Activated T-helper 1 cell treated with anti-CD3 and anti-CD28 coated beads, Interleukin-12 subunit alpha, Interleukin-12 subunit beta, Interleukin-2, Interleukin-4 antibody, amounts not matched to agents 30 ng/mL and 10 ng/mL and 1 ng/mL, durations not matched to agents 14 hours and 24 hours and 36 hours (primary cell): ENCODE data around the gene GATAD2B. TPM values are rescaled to one million over a fixed set of nuclear protein-coding genes. Genes with fewer than 3 reads are reported as not detected.
A peak's percentile ranks its signal among the peaks of the same experiment; 100 is the strongest.

Experiments used
- DNase-seq: peaks from one replicate; pipeline ENCODE4 v3.0.0; 2021; ENCODE audit warnings: low spot score
- H3K27ac Mint-ChIP-seq: one replicate; pipeline ENCODE4 v1.8.0; 2021; ENCODE audit warnings: mild to moderate bottlenecking, mixed read lengths
- H3K27me3 Mint-ChIP-seq: one replicate; pipeline ENCODE4 v1.8.0; 2022; ENCODE audit warnings: mild to moderate bottlenecking, moderate library complexity, mixed read lengths; ENCODE audit not compliant: insufficient read depth
- H3K36me3 Mint-ChIP-seq: one replicate; pipeline ENCODE4 v1.8.0; 2021; ENCODE audit warnings: low read depth, mixed read lengths
- H3K4me1 Mint-ChIP-seq: one replicate; pipeline ENCODE4 v1.8.0; 2021; ENCODE audit warnings: low read depth, mixed read lengths
- H3K4me3 Mint-ChIP-seq: one replicate; pipeline ENCODE4 v1.8.0; 2021; ENCODE audit warnings: mild to moderate bottlenecking, moderate library complexity, mixed read lengths
- H3K9me3 Mint-ChIP-seq: one replicate; pipeline ENCODE4 v1.8.0; 2021; ENCODE audit warnings: mixed read lengths
- intact Hi-C: fragments of 100-400 bp; cut with micrococcal nuclease; formaldehyde crosslinking; loops from one replicate; pipeline ENCODE4 v1.15.1; 2024
- total RNA-seq: library from RNA; stranded (reverse); gene quantifications from 2 replicates; pipeline ENCODE4 v1.2.3, GENCODE V29; 2022

GATAD2B gene
- total RNA-seq, 1 donor from 2014 or later = 70.4 TPM

GRCh38 chr1:153778824-153779519, 143.8 kb downstream of the GATAD2B start:
- Mint-ChIP-seq H3K4me1 (peaks cover 18% of the 10 kb centered on the region), H3K9me3 (no peaks in the 10 kb centered on the region), H3K27me3 (no peaks in the 10 kb centered on the region), H3K27ac (peak overlapping the region; percentile 35), H3K36me3 (peaks cover 7% of the 10 kb centered on the region), H3K4me3 (no peak overlapping the region)
- no peak for DNase-seq
- intact Hi-C loops = no loop called here

- Mint-ChIP-seq H3K4me3 (no peak overlapping the region), H3K4me1 (peaks cover 25% of the 10 kb centered on the region), H3K27ac (no peak overlapping the region), H3K9me3 (no peaks in the 10 kb centered on the region), H3K27me3 (no peaks in the 10 kb centered on the region), H3K36me3 (peaks cover 9% of the 10 kb centered on the region)
- intact Hi-C loops = no loop called here
- no peak for DNase-seq
These were observed 144.5 kb downstream of the GATAD2B start for GRCh38 chr1:153778051-153778823.

- H3K27ac Mint-ChIP-seq = no peak overlapping the region
- H3K9me3 Mint-ChIP-seq = no peaks in the 10 kb centered on the region
- peaks cover 13% of the 10 kb centered on the region for H3K36me3 Mint-ChIP-seq
These were observed 145.1 kb downstream of the GATAD2B start for GRCh38 chr1:153777648-153778047.

GRCh38 chr1:153776845-153777370, 145.9 kb downstream of the GATAD2B start:
- H3K4me3 Mint-ChIP-seq = peak overlapping the region; percentile 63
- intact Hi-C loops = loop anchor here (2.0 kb wide), 1 partner anchor 14 kb away; no protein-coding TSS in a partner anchor
- H3K4me1 Mint-ChIP-seq = peaks cover 25% of the 10 kb centered on the region
- peak overlapping the region; percentile 40 for H3K27ac Mint-ChIP-seq
- H3K36me3 Mint-ChIP-seq = peaks cover 16% of the 10 kb centered on the region
- no peaks in the 10 kb centered on the region for H3K9me3 Mint-ChIP-seq
- DNase-seq = no peak
- no peaks in the 10 kb centered on the region for H3K27me3 Mint-ChIP-seq

More at GRCh38 chr1:153777648-153778047, 145.1 kb downstream of the GATAD2B start:
- peaks cover 25% of the 10 kb centered on the region for H3K4me1 Mint-ChIP-seq
- no peaks in the 10 kb centered on the region for H3K27me3 Mint-ChIP-seq
- no peak for DNase-seq
- no peak overlapping the region for H3K4me3 Mint-ChIP-seq
- intact Hi-C loops = loop anchor here (2.0 kb wide), 1 partner anchor 13 kb away; no protein-coding TSS in a partner anchor

- peaks cover 25% of the 10 kb centered on the region for H3K4me1 Mint-ChIP-seq
- H3K9me3 Mint-ChIP-seq = no peaks in the 10 kb centered on the region
- H3K27me3 Mint-ChIP-seq = no peaks in the 10 kb centered on the region
- no peak for DNase-seq
- intact Hi-C loops = loop anchor here (2.0 kb wide), 1 partner anchor 14 kb away; no protein-coding TSS in a partner anchor
- peak overlapping the region; percentile 63 for H3K4me3 Mint-ChIP-seq
- H3K36me3 Mint-ChIP-seq = peaks cover 17% of the 10 kb centered on the region
- peak overlapping the region; percentile 40 for H3K27ac Mint-ChIP-seq
These were observed 146.4 kb downstream of the GATAD2B start for GRCh38 chr1:153776352-153776751.

- Mint-ChIP-seq H3K4me3 (peak overlapping the region; percentile 80), H3K27me3 (no peaks in the 10 kb centered on the region), H3K27ac (peak overlapping the region; percentile 44), H3K9me3 (no peaks in the 10 kb centered on the region), H3K36me3 (peaks cover 20% of the 10 kb centered on the region), H3K4me1 (peaks cover 25% of the 10 kb centered on the region)
- peak; percentile 56 for DNase-seq
- intact Hi-C loops = loop anchor here (1.0 to 2.0 kb wide), 3 partner anchors 8 to 104 kb away; no protein-coding TSS in a partner anchor
These were observed 147.1 kb downstream of the GATAD2B start for GRCh38 chr1:153775458-153776327.

- no peak for DNase-seq
- Mint-ChIP-seq H3K4me3 (peak within 1 kb of the TSS; percentile 80), H3K27ac (peak within 1 kb of the TSS; percentile 70), H3K27me3 (no peaks in the 10 kb centered on the region), H3K4me1 (peaks cover 25% of the 10 kb centered on the region), H3K9me3 (no peaks in the 10 kb centered on the region), H3K36me3 (peaks cover 20% of the 10 kb centered on the region)
- intact Hi-C loops = loop anchor here (1.0 kb wide), 2 partner anchors 8 to 104 kb away; no protein-coding TSS in a partner anchor
These were observed 147.9 kb downstream of the GATAD2B start, which contains the start of gene SLC27A3 for GRCh38 chr1:153774780-153775457. TSS of gene SLC27A3 (plus strand) at chr1:153775407. CDS start at chr1:153775498, 91 bp downstream.

GRCh38 chr1:153774026-153774595, 148.7 kb downstream of the GATAD2B start:
- no peaks in the 10 kb centered on the region for H3K27me3 Mint-ChIP-seq
- DNase-seq = no peak
- peak overlapping the region; percentile 80 for H3K4me3 Mint-ChIP-seq
- peaks cover 25% of the 10 kb centered on the region for H3K4me1 Mint-ChIP-seq
- H3K27ac Mint-ChIP-seq = no peak overlapping the region
- H3K36me3 Mint-ChIP-seq = peaks cover 24% of the 10 kb centered on the region
- intact Hi-C loops = no loop called here
- H3K9me3 Mint-ChIP-seq = no peaks in the 10 kb centered on the region

- Mint-ChIP-seq H3K27ac (no peak overlapping the region), H3K4me1 (peaks cover 25% of the 10 kb centered on the region), H3K4me3 (peak overlapping the region; percentile 80), H3K27me3 (no peaks in the 10 kb centered on the region), H3K9me3 (no peaks in the 10 kb centered on the region), H3K36me3 (peaks cover 31% of the 10 kb centered on the region)
- DNase-seq = no peak
- intact Hi-C loops = no loop called here
These were observed 149.5 kb downstream of the GATAD2B start for GRCh38 chr1:153773096-153773921.

- no peak overlapping the region for H3K27ac Mint-ChIP-seq
- peaks cover 40% of the 10 kb centered on the region for H3K36me3 Mint-ChIP-seq
- H3K27me3 Mint-ChIP-seq = no peaks in the 10 kb centered on the region
- intact Hi-C loops = no loop called here
- H3K4me1 Mint-ChIP-seq = peaks cover 22% of the 10 kb centered on the region
- no peaks in the 10 kb centered on the region for H3K9me3 Mint-ChIP-seq
- H3K4me3 Mint-ChIP-seq = no peak overlapping the region
- DNase-seq = no peak
These were observed 150.8 kb downstream of the GATAD2B start for GRCh38 chr1:153771841-153772593.
